ENCODE measurements around the gene PAX7.

- TF ChIP-seq, protein P1, sequence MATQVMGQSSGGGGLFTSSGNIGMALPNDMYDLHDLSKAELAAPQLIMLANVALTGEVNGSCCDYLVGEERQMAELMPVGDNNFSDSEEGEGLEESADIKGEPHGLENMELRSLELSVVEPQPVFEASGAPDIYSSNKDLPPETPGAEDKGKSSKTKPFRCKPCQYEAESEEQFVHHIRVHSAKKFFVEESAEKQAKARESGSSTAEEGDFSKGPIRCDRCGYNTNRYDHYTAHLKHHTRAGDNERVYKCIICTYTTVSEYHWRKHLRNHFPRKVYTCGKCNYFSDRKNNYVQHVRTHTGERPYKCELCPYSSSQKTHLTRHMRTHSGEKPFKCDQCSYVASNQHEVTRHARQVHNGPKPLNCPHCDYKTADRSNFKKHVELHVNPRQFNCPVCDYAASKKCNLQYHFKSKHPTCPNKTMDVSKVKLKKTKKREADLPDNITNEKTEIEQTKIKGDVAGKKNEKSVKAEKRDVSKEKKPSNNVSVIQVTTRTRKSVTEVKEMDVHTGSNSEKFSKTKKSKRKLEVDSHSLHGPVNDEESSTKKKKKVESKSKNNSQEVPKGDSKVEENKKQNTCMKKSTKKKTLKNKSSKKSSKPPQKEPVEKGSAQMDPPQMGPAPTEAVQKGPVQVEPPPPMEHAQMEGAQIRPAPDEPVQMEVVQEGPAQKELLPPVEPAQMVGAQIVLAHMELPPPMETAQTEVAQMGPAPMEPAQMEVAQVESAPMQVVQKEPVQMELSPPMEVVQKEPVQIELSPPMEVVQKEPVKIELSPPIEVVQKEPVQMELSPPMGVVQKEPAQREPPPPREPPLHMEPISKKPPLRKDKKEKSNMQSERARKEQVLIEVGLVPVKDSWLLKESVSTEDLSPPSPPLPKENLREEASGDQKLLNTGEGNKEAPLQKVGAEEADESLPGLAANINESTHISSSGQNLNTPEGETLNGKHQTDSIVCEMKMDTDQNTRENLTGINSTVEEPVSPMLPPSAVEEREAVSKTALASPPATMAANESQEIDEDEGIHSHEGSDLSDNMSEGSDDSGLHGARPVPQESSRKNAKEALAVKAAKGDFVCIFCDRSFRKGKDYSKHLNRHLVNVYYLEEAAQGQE (IDR thresholded peaks at IDR 0.05; ENCODE audit: borderline replicate concordance) = no peak
- TF ChIP-seq, protein P2, sequence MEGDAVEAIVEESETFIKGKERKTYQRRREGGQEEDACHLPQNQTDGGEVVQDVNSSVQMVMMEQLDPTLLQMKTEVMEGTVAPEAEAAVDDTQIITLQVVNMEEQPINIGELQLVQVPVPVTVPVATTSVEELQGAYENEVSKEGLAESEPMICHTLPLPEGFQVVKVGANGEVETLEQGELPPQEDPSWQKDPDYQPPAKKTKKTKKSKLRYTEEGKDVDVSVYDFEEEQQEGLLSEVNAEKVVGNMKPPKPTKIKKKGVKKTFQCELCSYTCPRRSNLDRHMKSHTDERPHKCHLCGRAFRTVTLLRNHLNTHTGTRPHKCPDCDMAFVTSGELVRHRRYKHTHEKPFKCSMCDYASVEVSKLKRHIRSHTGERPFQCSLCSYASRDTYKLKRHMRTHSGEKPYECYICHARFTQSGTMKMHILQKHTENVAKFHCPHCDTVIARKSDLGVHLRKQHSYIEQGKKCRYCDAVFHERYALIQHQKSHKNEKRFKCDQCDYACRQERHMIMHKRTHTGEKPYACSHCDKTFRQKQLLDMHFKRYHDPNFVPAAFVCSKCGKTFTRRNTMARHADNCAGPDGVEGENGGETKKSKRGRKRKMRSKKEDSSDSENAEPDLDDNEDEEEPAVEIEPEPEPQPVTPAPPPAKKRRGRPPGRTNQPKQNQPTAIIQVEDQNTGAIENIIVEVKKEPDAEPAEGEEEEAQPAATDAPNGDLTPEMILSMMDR (IDR thresholded peaks at IDR 0.05; ENCODE audit: poor library complexity, severe bottlenecking) = no peak
Observed at GRCh38 chr1:18760156-18760555, 129.5 kb downstream of the PAX7 start.
